ENCODE data around the gene MCCC2. TPM values are rescaled to one million over a fixed set of nuclear protein-coding genes. Genes with fewer than 3 reads are reported as not detected.
"Not testable (repeated sequence)": the region's sequence is repeated elsewhere in the genome, so short reads cannot be mapped to it uniquely, and the experiment has no call there.

The MCCC2 gene
- total RNA-seq, 1 experiment from 2014 or later = 70.8 TPM

GRCh38 chr5:71597001-71597400 is 9.9 kb downstream of the MCCC2 start:
- DNase-seq (ENCODE audit: low spot score) = no peak

- no peak for DNase-seq (ENCODE audit: low spot score)
These were observed 13.6 kb downstream of the MCCC2 start for GRCh38 chr5:71600783-71601182.

- DNase-seq (ENCODE audit: low spot score) = peak; percentile 99
These were observed 14.3 kb downstream of the MCCC2 start for GRCh38 chr5:71601222-71602026.

- DNase-seq (ENCODE audit: low spot score) = not testable (repeated sequence)
These were observed 22.8 kb downstream of the MCCC2 start for GRCh38 chr5:71609916-71610315.

GRCh38 chr5:71615809-71616208 is 28.7 kb downstream of the MCCC2 start:
- DNase-seq (ENCODE audit: low spot score) = no peak

GRCh38 chr5:71620630-71621029 is 33.5 kb downstream of the MCCC2 start:
- no peak for DNase-seq (ENCODE audit: low spot score)

- DNase-seq (ENCODE audit: low spot score) = no peak
These were observed 34.1 kb downstream of the MCCC2 start for GRCh38 chr5:71621268-71621667.

GRCh38 chr5:71621741-71622140 is 34.6 kb downstream of the MCCC2 start:
- DNase-seq (ENCODE audit: low spot score) = no peak

- peak; percentile 7 for DNase-seq (ENCODE audit: low spot score)
These were observed 36.2 kb downstream of the MCCC2 start for GRCh38 chr5:71623221-71623794.

- DNase-seq (ENCODE audit: low spot score) = no peak
These were observed 42.8 kb downstream of the MCCC2 start for GRCh38 chr5:71629950-71630349.

GRCh38 chr5:71631070-71631469 is 43.9 kb downstream of the MCCC2 start:
- DNase-seq (ENCODE audit: low spot score) = no peak

GRCh38 chr5:71632168-71632567 is 45.0 kb downstream of the MCCC2 start:
- no peak for DNase-seq (ENCODE audit: low spot score)

GRCh38 chr5:71633255-71634155 is 46.4 kb downstream of the MCCC2 start:
- no peak for DNase-seq (ENCODE audit: low spot score)

- no peak for DNase-seq (ENCODE audit: low spot score)
These were observed 50.0 kb downstream of the MCCC2 start for GRCh38 chr5:71637133-71637532.

- DNase-seq (ENCODE audit: low spot score) = no peak
These were observed 53.3 kb downstream of the MCCC2 start for GRCh38 chr5:71640408-71640807.

GRCh38 chr5:71645030-71645429 is 57.9 kb downstream of the MCCC2 start:
- DNase-seq (ENCODE audit: low spot score) = no peak

GRCh38 chr5:71650940-71651339 is 63.8 kb downstream of the MCCC2 start:
- DNase-seq (ENCODE audit: low spot score) = not testable (repeated sequence)

GRCh38 chr5:71651579-71651978 is 64.4 kb downstream of the MCCC2 start:
- DNase-seq (ENCODE audit: low spot score) = no peak

GRCh38 chr5:71652349-71652748 is 65.2 kb downstream of the MCCC2 start:
- no peak for DNase-seq (ENCODE audit: low spot score)

GRCh38 chr5:71652803-71653543 is 65.8 kb downstream of the MCCC2 start:
- peak; percentile 87 for DNase-seq (ENCODE audit: low spot score)

GRCh38 chr5:71658916-71659662 is 71.9 kb downstream of the MCCC2 start:
- no peak for DNase-seq (ENCODE audit: low spot score)
